GM12878 (cell line): ENCODE measurements around the gene TXNRD3. TPM values are rescaled to one million over a fixed set of nuclear protein-coding genes. Genes with fewer than 3 reads are reported as not detected.

ENCODE experiments used
- ATAC-seq: fragments of 200-7000 bp; cut with Tn5 transposase; 3 replicates; pipeline ENCODE4 v1.9.1; 2020; ENCODE audit warnings: mild to moderate bottlenecking, moderate library complexity
- BruUV-seq: library from RNA; stranded (reverse); fragments of 400-500 nt; replicated peaks from 2 replicates; lab custom pipeline; 2021; lab: Mats Ljungman, UMichigan
- CTCF ChIA-PET: fragments of 300-600 bp; sonication (Branson Sonifier 250); formaldehyde crosslinking; extraction: SDS; loops from one replicate; lab custom pipeline; 2021; ENCODE audit warnings: inconsistent platforms; lab: Yijun Ruan, JAX
- POLR2A ChIA-PET: fragments of 350-600 bp; formaldehyde crosslinking; extraction: SDS; loops from one replicate; lab custom pipeline; 2021; ENCODE audit warnings: inconsistent platforms; lab: Charles Lee
- RAD21 ChIA-PET: fragments of 300-600 bp; sonication (Branson Sonifier 250); formaldehyde crosslinking; loops from one replicate; lab custom pipeline; 2023; ENCODE audit warnings: antibody characterized with exemption; ENCODE audit not compliant: unreplicated experiment; lab: Charles Lee
- SMC1A ChIA-PET: fragments of 300-600 bp; sonication (Branson Sonifier 250); formaldehyde crosslinking; loops from one replicate; lab custom pipeline; 2023; ENCODE audit not compliant: unreplicated experiment, uncharacterized antibody; lab: Charles Lee
- DNase-seq: peaks from one replicate; pipeline ENCODE4 v3.0.0-alpha.2; 2011; ENCODE audit warnings: low read depth, low spot score
- FAIRE-seq: peaks from 3 replicates; lab custom pipeline; 2011; peaks lifted over from hg19 to GRCh38; lab: Jason Lieb, UNC
- H2AFZ ChIP-seq: 2 replicates; pipeline ENCODE4 v1.6.0; 2011; ENCODE audit warnings: low read depth, low read length, control low read depth; ENCODE audit not compliant: control insufficient read depth
- H3K27ac ChIP-seq: 2 replicates; pipeline ENCODE4 v1.5.1; 2011; ENCODE audit warnings: control low read depth; ENCODE audit not compliant: control insufficient read depth, insufficient read depth
- H3K27me3 ChIP-seq, 2 experiments: replicated peaks in 1 of 2; 2 replicates each; pipeline versions ENCODE4 v1.6.0 to v1.6.1; 2011; ENCODE audit warnings: low read length in 1 of 2; ENCODE audit not compliant: control insufficient read depth in 2 of 2, insufficient read depth in 2 of 2
- H3K36me3 ChIP-seq, 2 experiments: 2 replicates each; pipeline ENCODE4 v1.5.1; 2011; ENCODE audit warnings: low read length in 1 of 2; ENCODE audit not compliant: control insufficient read depth in 2 of 2, insufficient read depth in 2 of 2
- H3K4me1 ChIP-seq: 2 replicates; pipeline ENCODE4 v1.6.1; 2011; ENCODE audit warnings: mild to moderate bottlenecking, low read length, moderate library complexity, mixed read lengths; ENCODE audit not compliant: control insufficient read depth, insufficient read depth
- H3K4me2 ChIP-seq: 2 replicates; pipeline ENCODE4 v1.6.0; 2011; ENCODE audit warnings: control low read depth; ENCODE audit not compliant: control insufficient read depth, insufficient read depth
- H3K4me3 ChIP-seq: fragments of 200-600 bp; sonication (generic); 2 replicates; pipeline ENCODE4 v1.5.1; 2016
- H3K79me2 ChIP-seq: 2 replicates; pipeline ENCODE4 v1.6.0; 2011; ENCODE audit warnings: low read length; ENCODE audit not compliant: control insufficient read depth, insufficient read depth
- H3K9ac ChIP-seq: 2 replicates; pipeline ENCODE4 v1.8.0; 2011; ENCODE audit warnings: low read length, control low read depth, mixed read lengths; ENCODE audit not compliant: control insufficient read depth, insufficient read depth
- H3K9me3 ChIP-seq: replicated peaks from 3 replicates; pipeline ENCODE4 v1.5.1; 2011; ENCODE audit warnings: mild to moderate bottlenecking, low read length; ENCODE audit not compliant: control insufficient read depth, insufficient read depth
- H4K20me1 ChIP-seq: 2 replicates; pipeline ENCODE4 v1.6.0; 2011; ENCODE audit not compliant: control insufficient read depth, insufficient read depth
- BMI1 ChIP-seq: fragments of 450-650 bp; IDR thresholded peaks from 2 replicates; pipeline ENCODE4 v1.6.1; 2016; ENCODE audit warnings: mild to moderate bottlenecking, moderate library complexity, borderline replicate concordance
- CBX3 ChIP-seq: fragments of 200-600 bp; sonication (generic); IDR thresholded peaks from 2 replicates; pipeline ENCODE4 v1.6.1; 2016; ENCODE audit warnings: low read depth, borderline replicate concordance
- CBX5 ChIP-seq: sonication (generic); IDR thresholded peaks from 2 replicates; pipeline ENCODE4 v1.6.1; 2016; ENCODE audit warnings: low read depth, moderate library complexity, mild to moderate bottlenecking, inconsistent platforms
- JUNB ChIP-seq: IDR thresholded peaks from 2 replicates; pipeline ENCODE4 v1.6.1; 2016; ENCODE audit warnings: antibody characterized with exemption, mild to moderate bottlenecking
- NFIC ChIP-seq: IDR thresholded peaks from 2 replicates; pipeline ENCODE4 v1.6.1; 2012; ENCODE audit warnings: low read depth, mild to moderate bottlenecking, inconsistent platforms, low read length, moderate library complexity
- PAX8 ChIP-seq: fragments of 450-650 bp; IDR thresholded peaks from 2 replicates; pipeline ENCODE4 v1.6.1; 2017; ENCODE audit warnings: mild to moderate bottlenecking, moderate library complexity
- PML ChIP-seq: IDR thresholded peaks from 2 replicates; pipeline ENCODE4 v1.6.1; 2012; ENCODE audit warnings: low read length, inconsistent platforms
- SPI1 ChIP-seq: IDR thresholded peaks from 2 replicates; pipeline ENCODE4 v1.6.1; 2011; ENCODE audit warnings: low read depth, mild to moderate bottlenecking, low read length, moderate library complexity, borderline replicate concordance; ENCODE audit not compliant: insufficient read depth
- SRF ChIP-seq, 2 experiments: IDR thresholded peaks; 2 replicates each; pipeline ENCODE4 v1.6.1; 2011; ENCODE audit warnings: low read depth in 2 of 2, low read length in 2 of 2, mild to moderate bottlenecking in 1 of 2, moderate library complexity in 1 of 2
- ZBED1 ChIP-seq: IDR thresholded peaks from 2 replicates; pipeline ENCODE4 v1.6.1; 2016; ENCODE audit warnings: borderline replicate concordance
- ZNF207 ChIP-seq: fragments of 450-650 bp; IDR thresholded peaks from 2 replicates; pipeline ENCODE4 v1.6.1; 2014; ENCODE audit warnings: antibody characterized with exemption, mild to moderate bottlenecking, borderline replicate concordance
- WGBS: methylation state at CpG from one replicate; pipeline ENCODE4 v1.1.6; 2016; ENCODE audit warnings: low lambda C conversion rate; ENCODE audit not compliant: insufficient replicate concordance, insufficient coverage; ENCODE audit errors: missing lambda C conversion rate; 5-methylcytosine and 5-hydroxymethylcytosine counted together
- in situ Hi-C: fragments of 300-500 bp; cut with MboI; formaldehyde crosslinking; loops from 9 replicates; pipeline ENCODE4 v1.14.3; 2018; ENCODE audit warnings: mixed read lengths
- intact Hi-C: fragments of 100-400 bp; cut with micrococcal nuclease; formaldehyde crosslinking; loops from one replicate; pipeline ENCODE4 v1.14.2; 2022; ENCODE audit not compliant: unreplicated experiment
- polyA plus RNA-seq, 11 experiments: library from polyadenylated mRNA; depleted of rRNA in 4 of 11; unstranded in 6 of 11; stranded (reverse) in 5 of 11; fragments of >200 nt; fragmentation: Nextera tagmentation in 4 of 11; fragmentation: Illumina TruSeq in 1 of 11; extraction: Ambion mirVana in 4 of 11; extraction: Trizol in 1 of 11; gene quantifications; 1 replicate in 1 of 11; 2 replicates in 10 of 11; pipeline versions ENCODE4 v1.2.1 to v1.2.3, GENCODE V29; 2011 to 2016; ENCODE audit warnings: inconsistent platforms in 2 of 11, missing spikeins in 2 of 11, low read depth in 1 of 11
- total RNA-seq, 4 experiments: library from RNA; depleted of rRNA in 3 of 4; stranded (reverse); fragments of >200 nt in 3 of 4; fragmentation: Illumina TruSeq in 1 of 4; extraction: Trizol in 1 of 4; gene quantifications; 2 replicates each; pipeline versions ENCODE4 v1.2.1 to v1.2.3, GENCODE V29; 2013 to 2021
- TF ChIP-seq, protein P1 (sequence below): fragments of 450-650 bp; IDR thresholded peaks from 2 replicates; pipeline ENCODE4 v1.6.1; 2014; ENCODE audit warnings: mild to moderate bottlenecking
- TF ChIP-seq, protein P2 (sequence below): IDR thresholded peaks from 2 replicates; pipeline ENCODE4 v1.6.1; 2011; ENCODE audit warnings: borderline replicate concordance, low read depth, mild to moderate bottlenecking, moderate library complexity, low read length; ENCODE audit not compliant: insufficient read depth, poor library complexity, severe bottlenecking
- TF ChIP-seq, protein P3 (sequence below): fragments of 150-350 bp; IDR thresholded peaks from 2 replicates; pipeline ENCODE4 v1.6.1; 2016; ENCODE audit warnings: low read depth, low read length
- TF ChIP-seq, protein P4 (sequence below): fragments of 450-650 bp; IDR thresholded peaks from 2 replicates; pipeline ENCODE4 v1.6.1; 2016; ENCODE audit warnings: mild to moderate bottlenecking
- TF ChIP-seq, protein P5 (sequence below): IDR thresholded peaks from 2 replicates; pipeline ENCODE4 v1.6.1; 2012; ENCODE audit warnings: low read depth, low read length, improper control_type of control experiment

Gene TXNRD3
- total and polyA plus RNA-seq, 10 of the 15 experiments (the other 5 are each of a cell fraction or from before 2014, with no cell fraction given), result not detected

DNA sequence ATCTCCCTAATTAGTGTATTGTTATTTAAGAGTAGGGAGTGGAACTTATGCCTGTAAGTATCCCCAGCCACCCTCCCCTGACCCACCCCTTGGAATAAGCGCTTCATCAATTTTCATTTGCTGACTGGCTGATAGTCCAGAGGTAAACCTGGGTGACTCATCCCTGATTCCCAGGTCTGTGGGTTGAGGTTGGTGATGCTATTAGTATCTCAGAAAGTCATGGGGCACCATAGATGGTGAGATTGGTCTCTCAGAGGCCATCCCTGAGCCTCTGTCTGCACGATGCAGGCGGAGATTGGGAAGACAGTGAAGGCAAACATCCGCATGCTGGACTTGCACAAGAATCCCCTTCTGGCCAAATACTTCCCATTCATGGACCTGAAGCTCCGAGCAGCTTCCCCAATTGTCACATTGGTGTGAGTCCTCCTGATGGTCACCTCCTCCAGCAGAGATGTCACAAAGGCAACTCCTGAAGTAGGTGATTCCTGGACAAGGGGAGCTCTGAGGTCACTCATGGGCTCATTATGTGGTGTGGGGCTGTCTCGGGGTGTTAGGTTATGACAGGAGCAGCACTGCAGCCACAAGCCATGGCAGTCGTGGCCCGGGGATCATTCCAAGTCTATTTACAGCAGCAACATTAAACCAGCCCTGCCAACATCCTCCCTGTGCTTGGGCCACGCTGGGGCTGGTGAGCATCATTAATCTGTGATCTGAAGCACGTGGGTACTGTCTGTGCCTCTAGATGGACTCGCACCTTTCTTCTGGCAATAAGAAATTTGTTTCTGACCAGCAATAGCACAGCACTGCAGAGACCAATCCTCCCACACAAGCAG is 6.8 kb upstream of the TXNRD3 start:
- Histone ChIP-seq H3K4me2 (no peak overlapping the region), H3K4me3 (no peak overlapping the region), H3K27ac (no peak overlapping the region), H3K9me3 (no peaks in the 10 kb centered on the region; the same call in 2 of the 3 replicates), H2AFZ (no peak overlapping the region), H3K36me3 (no peaks in the 10 kb centered on the region), H3K9ac (no peak overlapping the region), H3K79me2 (no peaks in the 10 kb centered on the region), H3K4me1 (no peaks in the 10 kb centered on the region), H3K27me3 (no peaks in the 10 kb centered on the region; a peak in 1 of 4 replicates), H4K20me1 (no peaks in the 10 kb centered on the region)
- ChIA-PET POLR2A (no interaction called here), RAD21 (no interaction called here), SMC1A (no interaction called here), CTCF (no interaction called here)
- BruUV-seq, result no TSS peak
- ATAC-seq, result no peak
- in situ Hi-C loops, result no loop called here
- 23% methylated on average over 11 of the region's 11 CpGs for whole genome bisulfite sequencing
- no peak for DNase-seq
- intact Hi-C loops, result no loop called here
- FAIRE-seq, result no peak
- TF ChIP-seq BMI1, result no peak
- no peak for TF ChIP-seq SRF (IDR thresholded peaks at IDR 0.05; ENCODE audit: low read depth in 2 of 2, low read length in 2 of 2)
- no peak for TF ChIP-seq ZNF207
- no peak for TF ChIP-seq CBX5
- TF ChIP-seq NFIC, result no peak
- TF ChIP-seq, protein P1, sequence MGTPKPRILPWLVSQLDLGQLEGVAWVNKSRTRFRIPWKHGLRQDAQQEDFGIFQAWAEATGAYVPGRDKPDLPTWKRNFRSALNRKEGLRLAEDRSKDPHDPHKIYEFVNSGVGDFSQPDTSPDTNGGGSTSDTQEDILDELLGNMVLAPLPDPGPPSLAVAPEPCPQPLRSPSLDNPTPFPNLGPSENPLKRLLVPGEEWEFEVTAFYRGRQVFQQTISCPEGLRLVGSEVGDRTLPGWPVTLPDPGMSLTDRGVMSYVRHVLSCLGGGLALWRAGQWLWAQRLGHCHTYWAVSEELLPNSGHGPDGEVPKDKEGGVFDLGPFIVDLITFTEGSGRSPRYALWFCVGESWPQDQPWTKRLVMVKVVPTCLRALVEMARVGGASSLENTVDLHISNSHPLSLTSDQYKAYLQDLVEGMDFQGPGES, result no peak
- TF ChIP-seq PML, result no peak
- TF ChIP-seq, protein P2, sequence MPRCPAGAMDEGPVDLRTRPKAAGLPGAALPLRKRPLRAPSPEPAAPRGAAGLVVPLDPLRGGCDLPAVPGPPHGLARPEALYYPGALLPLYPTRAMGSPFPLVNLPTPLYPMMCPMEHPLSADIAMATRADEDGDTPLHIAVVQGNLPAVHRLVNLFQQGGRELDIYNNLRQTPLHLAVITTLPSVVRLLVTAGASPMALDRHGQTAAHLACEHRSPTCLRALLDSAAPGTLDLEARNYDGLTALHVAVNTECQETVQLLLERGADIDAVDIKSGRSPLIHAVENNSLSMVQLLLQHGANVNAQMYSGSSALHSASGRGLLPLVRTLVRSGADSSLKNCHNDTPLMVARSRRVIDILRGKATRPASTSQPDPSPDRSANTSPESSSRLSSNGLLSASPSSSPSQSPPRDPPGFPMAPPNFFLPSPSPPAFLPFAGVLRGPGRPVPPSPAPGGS, result no peak
- TF ChIP-seq, protein P3, sequence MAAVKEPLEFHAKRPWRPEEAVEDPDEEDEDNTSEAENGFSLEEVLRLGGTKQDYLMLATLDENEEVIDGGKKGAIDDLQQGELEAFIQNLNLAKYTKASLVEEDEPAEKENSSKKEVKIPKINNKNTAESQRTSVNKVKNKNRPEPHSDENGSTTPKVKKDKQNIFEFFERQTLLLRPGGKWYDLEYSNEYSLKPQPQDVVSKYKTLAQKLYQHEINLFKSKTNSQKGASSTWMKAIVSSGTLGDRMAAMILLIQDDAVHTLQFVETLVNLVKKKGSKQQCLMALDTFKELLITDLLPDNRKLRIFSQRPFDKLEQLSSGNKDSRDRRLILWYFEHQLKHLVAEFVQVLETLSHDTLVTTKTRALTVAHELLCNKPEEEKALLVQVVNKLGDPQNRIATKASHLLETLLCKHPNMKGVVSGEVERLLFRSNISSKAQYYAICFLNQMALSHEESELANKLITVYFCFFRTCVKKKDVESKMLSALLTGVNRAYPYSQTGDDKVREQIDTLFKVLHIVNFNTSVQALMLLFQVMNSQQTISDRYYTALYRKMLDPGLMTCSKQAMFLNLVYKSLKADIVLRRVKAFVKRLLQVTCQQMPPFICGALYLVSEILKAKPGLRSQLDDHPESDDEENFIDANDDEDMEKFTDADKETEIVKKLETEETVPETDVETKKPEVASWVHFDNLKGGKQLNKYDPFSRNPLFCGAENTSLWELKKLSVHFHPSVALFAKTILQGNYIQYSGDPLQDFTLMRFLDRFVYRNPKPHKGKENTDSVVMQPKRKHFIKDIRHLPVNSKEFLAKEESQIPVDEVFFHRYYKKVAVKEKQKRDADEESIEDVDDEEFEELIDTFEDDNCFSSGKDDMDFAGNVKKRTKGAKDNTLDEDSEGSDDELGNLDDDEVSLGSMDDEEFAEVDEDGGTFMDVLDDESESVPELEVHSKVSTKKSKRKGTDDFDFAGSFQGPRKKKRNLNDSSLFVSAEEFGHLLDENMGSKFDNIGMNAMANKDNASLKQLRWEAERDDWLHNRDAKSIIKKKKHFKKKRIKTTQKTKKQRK, result no peak
- TF ChIP-seq, protein P4, sequence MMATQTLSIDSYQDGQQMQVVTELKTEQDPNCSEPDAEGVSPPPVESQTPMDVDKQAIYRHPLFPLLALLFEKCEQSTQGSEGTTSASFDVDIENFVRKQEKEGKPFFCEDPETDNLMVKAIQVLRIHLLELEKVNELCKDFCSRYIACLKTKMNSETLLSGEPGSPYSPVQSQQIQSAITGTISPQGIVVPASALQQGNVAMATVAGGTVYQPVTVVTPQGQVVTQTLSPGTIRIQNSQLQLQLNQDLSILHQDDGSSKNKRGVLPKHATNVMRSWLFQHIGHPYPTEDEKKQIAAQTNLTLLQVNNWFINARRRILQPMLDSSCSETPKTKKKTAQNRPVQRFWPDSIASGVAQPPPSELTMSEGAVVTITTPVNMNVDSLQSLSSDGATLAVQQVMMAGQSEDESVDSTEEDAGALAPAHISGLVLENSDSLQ, result no peak
- TF ChIP-seq JUNB, result no peak
- TF ChIP-seq SPI1, result no peak
- TF ChIP-seq PAX8, result no peak
- TF ChIP-seq, protein P5, sequence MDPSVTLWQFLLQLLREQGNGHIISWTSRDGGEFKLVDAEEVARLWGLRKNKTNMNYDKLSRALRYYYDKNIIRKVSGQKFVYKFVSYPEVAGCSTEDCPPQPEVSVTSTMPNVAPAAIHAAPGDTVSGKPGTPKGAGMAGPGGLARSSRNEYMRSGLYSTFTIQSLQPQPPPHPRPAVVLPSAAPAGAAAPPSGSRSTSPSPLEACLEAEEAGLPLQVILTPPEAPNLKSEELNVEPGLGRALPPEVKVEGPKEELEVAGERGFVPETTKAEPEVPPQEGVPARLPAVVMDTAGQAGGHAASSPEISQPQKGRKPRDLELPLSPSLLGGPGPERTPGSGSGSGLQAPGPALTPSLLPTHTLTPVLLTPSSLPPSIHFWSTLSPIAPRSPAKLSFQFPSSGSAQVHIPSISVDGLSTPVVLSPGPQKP, result no peak
- no peak for TF ChIP-seq ZBED1
- TF ChIP-seq CBX3, result no peak
